OCI-LY1 (cell line): ENCODE results near the gene KRTAP19-3.

Source experiments
- EZH2 ChIP-seq: fragments of 200-600 bp; sonication (generic), shearing (Covaris generic); IDR thresholded peaks from 2 replicates; pipeline ENCODE4 v1.8.0; 2017; ENCODE audit warnings: borderline replicate concordance, mixed run types, mild to moderate bottlenecking, antibody characterized with exemption, low read length, moderate library complexity, mixed read lengths
- TF ChIP-seq, protein P1 (sequence below): fragments of 200-600 bp; sonication (generic), shearing (Covaris generic); IDR thresholded peaks from 2 replicates; pipeline ENCODE4 v1.5.1; 2017; ENCODE audit warnings: mild to moderate bottlenecking, antibody characterized with exemption, low read length, moderate library complexity, mixed read lengths

DNA sequence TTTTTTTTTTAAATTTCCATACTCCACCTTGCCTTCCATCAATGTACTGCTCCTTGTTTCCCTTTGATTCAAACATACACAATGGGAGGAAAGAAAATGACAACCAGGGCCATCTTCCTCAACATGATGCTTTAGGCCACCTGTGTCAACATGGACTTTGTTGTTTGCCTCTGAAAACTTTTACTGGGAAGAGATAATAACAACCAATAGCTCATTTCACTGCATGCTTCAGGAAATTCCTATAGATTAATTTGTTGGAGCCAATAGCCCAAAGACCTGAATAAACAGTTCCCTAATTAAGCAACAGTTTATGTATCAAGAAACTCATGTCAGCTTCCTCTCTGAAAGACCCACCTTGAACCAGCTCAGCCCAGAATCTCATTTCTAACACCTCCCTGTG is 48.6 kb downstream of the KRTAP19-3 start:
- TF ChIP-seq, protein P1, sequence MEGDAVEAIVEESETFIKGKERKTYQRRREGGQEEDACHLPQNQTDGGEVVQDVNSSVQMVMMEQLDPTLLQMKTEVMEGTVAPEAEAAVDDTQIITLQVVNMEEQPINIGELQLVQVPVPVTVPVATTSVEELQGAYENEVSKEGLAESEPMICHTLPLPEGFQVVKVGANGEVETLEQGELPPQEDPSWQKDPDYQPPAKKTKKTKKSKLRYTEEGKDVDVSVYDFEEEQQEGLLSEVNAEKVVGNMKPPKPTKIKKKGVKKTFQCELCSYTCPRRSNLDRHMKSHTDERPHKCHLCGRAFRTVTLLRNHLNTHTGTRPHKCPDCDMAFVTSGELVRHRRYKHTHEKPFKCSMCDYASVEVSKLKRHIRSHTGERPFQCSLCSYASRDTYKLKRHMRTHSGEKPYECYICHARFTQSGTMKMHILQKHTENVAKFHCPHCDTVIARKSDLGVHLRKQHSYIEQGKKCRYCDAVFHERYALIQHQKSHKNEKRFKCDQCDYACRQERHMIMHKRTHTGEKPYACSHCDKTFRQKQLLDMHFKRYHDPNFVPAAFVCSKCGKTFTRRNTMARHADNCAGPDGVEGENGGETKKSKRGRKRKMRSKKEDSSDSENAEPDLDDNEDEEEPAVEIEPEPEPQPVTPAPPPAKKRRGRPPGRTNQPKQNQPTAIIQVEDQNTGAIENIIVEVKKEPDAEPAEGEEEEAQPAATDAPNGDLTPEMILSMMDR: no peak
- TF ChIP-seq EZH2: no peak
